ENCODE results near the gene FAM20C.
"Not testable (repeated sequence)": the region's sequence is repeated elsewhere in the genome, so short reads cannot be mapped to it uniquely, and the experiment has no call there.

FAM20C gene

GRCh38 chr7:297141-297540, 104.8 kb downstream of the FAM20C start:
- DNase-seq, result not testable (repeated sequence)

GRCh38 chr7:297611-298374, 105.4 kb downstream of the FAM20C start:
- DNase-seq, result no peak

GRCh38 chr7:298375-298702, 106.0 kb downstream of the FAM20C start:
- DNase-seq, result no peak

- DNase-seq, result no peak
These were observed 106.4 kb downstream of the FAM20C start for GRCh38 chr7:298743-299142.

GRCh38 chr7:299169-299568, 106.8 kb downstream of the FAM20C start:
- DNase-seq, result no peak

- no peak for DNase-seq
These were observed 107.3 kb downstream of the FAM20C start for GRCh38 chr7:299628-300027.

- DNase-seq, result no peak
These were observed 107.7 kb downstream of the FAM20C start for GRCh38 chr7:300048-300447.

GRCh38 chr7:300546-301290, 108.3 kb downstream of the FAM20C start:
- DNase-seq, result no peak

GRCh38 chr7:301291-302053, 109.1 kb downstream of the FAM20C start:
- no peak for DNase-seq

GRCh38 chr7:302054-302992, 110.0 kb downstream of the FAM20C start:
- no peak for DNase-seq

GRCh38 chr7:303425-303824, 111.1 kb downstream of the FAM20C start:
- DNase-seq, result no peak

- no peak for DNase-seq
These were observed 111.7 kb downstream of the FAM20C start for GRCh38 chr7:303884-304573.

- no peak for DNase-seq
These were observed 112.4 kb downstream of the FAM20C start for GRCh38 chr7:304574-305409.

GRCh38 chr7:305410-306151, 113.2 kb downstream of the FAM20C start:
- DNase-seq, result no peak

GRCh38 chr7:307970-308369, 115.6 kb downstream of the FAM20C start:
- no peak for DNase-seq

GRCh38 chr7:309586-310228, 117.3 kb downstream of the FAM20C start:
- DNase-seq, result no peak

Measured in stimulated activated CD4-positive, alpha-beta T cell treated with anti-CD3 and anti-CD28 coated beads, Interleukin-12 subunit alpha, Interleukin-12 subunit beta, amount 100 ng/mL, for 4 hours (primary cell).